Kidney (tissue), 14 donors: ENCODE results near the gene ECHS1. TPM values are rescaled to one million over a fixed set of nuclear protein-coding genes. Genes with fewer than 3 reads are reported as not detected.
A peak's percentile ranks its signal among the peaks of the same experiment; 100 is the strongest.

ENCODE experiments used
- DNase-seq, 5 donors: peaks; one replicate each; pipeline ENCODE4 v3.0.0-alpha.2; 2013 to 2020
- FAIRE-seq: peaks from 2 replicates; lab custom pipeline; 2012; peaks lifted over from hg19 to GRCh38; lab: Jason Lieb, UNC
- H3K27ac ChIP-seq, 2 donors: one replicate each; pipeline ENCODE4 v1.7.0; 2013; ENCODE audit warnings: low read depth in 2 of 2, low read length in 2 of 2, inconsistent platforms in 1 of 2
- H3K27me3 ChIP-seq: one replicate; pipeline ENCODE4 v1.7.1; 2013; ENCODE audit warnings: low read length, inconsistent platforms; ENCODE audit not compliant: control insufficient read depth, insufficient read depth
- H3K36me3 ChIP-seq, 3 donors: one replicate each; pipeline versions ENCODE4 v1.7.0 to v1.7.1; 2013; ENCODE audit warnings: low read length in 3 of 3, control low read depth in 1 of 3, inconsistent platforms in 1 of 3; ENCODE audit not compliant: insufficient read depth in 3 of 3, control insufficient read depth in 2 of 3
- H3K4me1 ChIP-seq, 3 donors: one replicate each; pipeline versions ENCODE4 v1.7.0 to v1.7.1; 2013; ENCODE audit warnings: low read length in 3 of 3, inconsistent platforms in 1 of 3, low read depth in 1 of 3; ENCODE audit not compliant: control insufficient read depth in 2 of 3, insufficient read depth in 2 of 3
- H3K4me3 ChIP-seq, 3 donors: one replicate each; pipeline versions ENCODE4 v1.7.0 to v1.8.1; 2013; ENCODE audit warnings: low read length in 3 of 3, control low read depth in 1 of 3, inconsistent platforms in 1 of 3
- H3K9ac ChIP-seq, 3 donors: one replicate each; pipeline versions ENCODE4 v1.7.0 to v1.7.1; 2013; ENCODE audit warnings: low read length in 3 of 3, control low read depth in 1 of 3, inconsistent platforms in 1 of 3
- H3K9me3 ChIP-seq, 3 donors: one replicate each; pipeline versions ENCODE4 v1.7.0 to v1.7.1; 2013; ENCODE audit warnings: low read length in 3 of 3, control low read depth in 1 of 3, inconsistent platforms in 1 of 3; ENCODE audit not compliant: control insufficient read depth in 2 of 3, insufficient read depth in 1 of 3
- CTCF ChIP-seq: IDR thresholded peaks from 3 replicates; pipeline ENCODE4 v1.5.1; 2012; ENCODE audit warnings: mild to moderate bottlenecking, moderate library complexity, borderline replicate concordance; ENCODE audit not compliant: insufficient read depth; ENCODE audit errors: extremely low read depth
- intact Hi-C: fragments of 100-400 bp; cut with DNase I; formaldehyde crosslinking; loops from one replicate; pipeline ENCODE4 v1.11.1; 2022
- polyA plus RNA-seq: library from polyadenylated mRNA; stranded (reverse); fragments of 350-450 nt; fragmentation: Illumina TruSeq; extraction: RNeasy Lipid Tissue Mini Kit (QIAGEN cat#74804); gene quantifications from one replicate; pipeline ENCODE4 v1.2.3, GENCODE V29; 2014; ENCODE audit warnings: low read depth, low replicate concordance; ENCODE audit not compliant: insufficient read depth
- total RNA-seq: library from RNA; stranded (reverse); fragmentation: NEBNext Ultra II Directional; extraction: Animal tissue kit (Norgen Biotek cat#: 25700); gene quantifications from one replicate; pipeline ENCODE4 v1.2.1, GENCODE V29; 2021
- donor health status: control.
- donor health status: control.
- donor health status: control.
- donor health status: control.
- donor health status: control.
- donor health status: DM: yes; HTN: yes; CAD: no.
- donor health status: Normal renal cell carcinoma (clear cell type).

Gene ECHS1
- total and polyA plus RNA-seq, 2 donors from 2014 or later, result 85.6 to 599 TPM

- peaks cover 0 to 8% (median 3%) of the 10 kb centered on the region in 3 donors for H3K4me1 ChIP-seq
- intact Hi-C loops, result no loop called here
- TF ChIP-seq CTCF, result no peak
- peaks cover 0 to 18% (median 13%) of the 10 kb centered on the region in 3 donors for H3K36me3 ChIP-seq
- no peaks in the 10 kb centered on the region for H3K27me3 ChIP-seq
- FAIRE-seq, result no peak
- DNase-seq, result peak in 1 of 5 donors; percentile 59
- H3K27ac ChIP-seq, result no peak overlapping the region
- H3K9me3 ChIP-seq, result no peaks in the 10 kb centered on the region
- peak overlapping the region; percentile 2 to 89 (median 84) for H3K9ac ChIP-seq
- H3K4me3 ChIP-seq, result peak overlapping the region; percentile 40 to 91 (median 71)
These were observed 21.7 kb upstream of the ECHS1 start for GRCh38 chr10:133394801-133395221.

GRCh38 chr10:133394064-133394663 is 21.0 kb upstream of the ECHS1 start, which contains the start of gene MTG1:
MTG1 (plus strand) TSS chr10:133394157; CDS start chr10:133394221, 64 bp downstream.
- H3K27ac ChIP-seq, result peak within 1 kb of the TSS; percentile 51 to 83
- intact Hi-C loops, result no loop called here
- H3K9ac ChIP-seq, result peak within 1 kb of the TSS; percentile 26 to 89 (median 84)
- H3K4me3 ChIP-seq, result peak within 1 kb of the TSS; percentile 44 to 91 (median 71)
- H3K36me3 ChIP-seq, result peaks cover 0 to 18% (median 13%) of the 10 kb centered on the region in 3 donors
- FAIRE-seq (no peak), DNase-seq (peak; percentile 95 to 98 (median 97))
- peak; percentile 10 for TF ChIP-seq CTCF
- H3K27me3 ChIP-seq, result no peaks in the 10 kb centered on the region
- H3K9me3 ChIP-seq, result no peaks in the 10 kb centered on the region
- peaks cover 0 to 8% (median 3%) of the 10 kb centered on the region in 3 donors for H3K4me1 ChIP-seq

DNA sequence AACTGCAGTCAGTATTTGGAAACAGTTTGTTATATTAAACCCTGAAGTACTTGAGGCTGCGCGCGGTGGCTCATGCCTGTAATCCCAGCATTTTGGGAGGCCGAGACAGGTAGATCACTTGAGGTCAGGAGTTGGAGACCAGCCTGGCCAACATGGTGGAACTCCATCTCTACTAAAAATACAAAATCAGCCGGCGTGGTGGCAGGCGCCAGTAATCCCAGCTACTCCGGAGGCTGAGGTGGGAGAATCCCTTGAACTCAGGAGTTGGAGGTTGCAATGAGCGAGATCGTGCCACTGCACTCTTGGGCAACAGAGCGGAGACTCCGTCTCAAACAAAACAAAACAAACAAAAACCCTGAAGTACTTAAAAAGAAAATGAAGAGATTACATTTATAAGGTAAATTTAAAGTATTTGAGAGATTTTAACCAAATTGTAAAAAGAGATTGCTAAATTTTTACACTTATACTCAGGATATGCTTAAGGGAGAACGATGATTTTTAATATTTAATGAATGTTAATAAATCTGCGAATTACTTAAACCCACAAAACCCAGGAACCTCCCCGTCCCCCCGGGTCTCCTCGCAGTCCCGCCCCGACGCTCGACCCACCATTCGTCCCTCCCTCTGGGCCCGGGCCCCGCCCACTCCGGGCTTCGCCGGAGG is 20.4 kb upstream of the ECHS1 start:
- no peak for TF ChIP-seq CTCF
- DNase-seq (peak in 2 of 5 donors; percentile 28 to 53), FAIRE-seq (no peak)
- no peak overlapping the region for H3K27ac ChIP-seq
- peaks cover 0 to 13% (median 12%) of the 10 kb centered on the region in 3 donors for H3K36me3 ChIP-seq
- H3K4me3 ChIP-seq, result peak overlapping the region in 2 of 3 donors; percentile 44 to 91
- peak overlapping the region in 1 of 3 donors; percentile 26 for H3K9ac ChIP-seq
- no peaks in the 10 kb centered on the region for H3K9me3 ChIP-seq
- no peaks in the 10 kb centered on the region for H3K27me3 ChIP-seq
- intact Hi-C loops, result no loop called here
- H3K4me1 ChIP-seq, result peaks cover 0 to 8% (median 3%) of the 10 kb centered on the region in 3 donors
